ENCODE results near the gene BYSL. TPM values are rescaled to one million over a fixed set of nuclear protein-coding genes. Genes with fewer than 3 reads are reported as not detected.
A peak's percentile ranks its signal among the peaks of the same experiment; 100 is the strongest.
"Not testable (repeated sequence)": the region's sequence is repeated elsewhere in the genome, so short reads cannot be mapped to it uniquely, and the experiment has no call there.

The BYSL gene
- total RNA-seq, 1 donor from 2014 or later, result 8.7 TPM

DNA sequence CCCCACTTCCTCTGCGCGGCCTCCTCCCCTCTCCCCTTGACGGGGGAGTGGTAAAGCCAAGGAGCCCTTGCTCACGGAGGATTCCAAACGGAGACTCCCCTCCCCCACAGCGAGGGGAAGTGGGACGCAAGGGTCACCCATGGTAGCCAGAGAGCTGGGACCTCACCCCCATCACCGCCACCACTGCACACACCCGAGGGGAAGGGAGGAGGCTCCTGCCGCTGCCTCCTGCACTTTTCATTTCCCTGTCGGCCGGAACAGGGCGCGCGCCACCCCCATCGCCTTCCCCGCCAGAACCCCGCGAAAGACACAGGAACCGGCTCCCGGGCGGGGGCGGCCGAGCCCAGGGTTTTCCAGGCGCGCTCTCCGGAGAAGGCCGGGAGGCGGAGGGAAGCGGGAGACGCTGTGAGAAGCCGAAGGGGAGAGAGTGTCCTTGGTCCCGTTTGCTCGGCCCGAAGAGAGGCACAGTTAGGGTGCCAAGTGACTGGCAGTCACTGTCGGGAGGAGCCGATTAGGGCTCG is 19.5 kb downstream of the BYSL start:
- DNase-seq (ENCODE audit: low read depth), result no peak
- H3K4me3 ChIP-seq (ENCODE audit: low read depth, low read length), result peak overlapping the region; percentile 74
- TF ChIP-seq, protein P1, sequence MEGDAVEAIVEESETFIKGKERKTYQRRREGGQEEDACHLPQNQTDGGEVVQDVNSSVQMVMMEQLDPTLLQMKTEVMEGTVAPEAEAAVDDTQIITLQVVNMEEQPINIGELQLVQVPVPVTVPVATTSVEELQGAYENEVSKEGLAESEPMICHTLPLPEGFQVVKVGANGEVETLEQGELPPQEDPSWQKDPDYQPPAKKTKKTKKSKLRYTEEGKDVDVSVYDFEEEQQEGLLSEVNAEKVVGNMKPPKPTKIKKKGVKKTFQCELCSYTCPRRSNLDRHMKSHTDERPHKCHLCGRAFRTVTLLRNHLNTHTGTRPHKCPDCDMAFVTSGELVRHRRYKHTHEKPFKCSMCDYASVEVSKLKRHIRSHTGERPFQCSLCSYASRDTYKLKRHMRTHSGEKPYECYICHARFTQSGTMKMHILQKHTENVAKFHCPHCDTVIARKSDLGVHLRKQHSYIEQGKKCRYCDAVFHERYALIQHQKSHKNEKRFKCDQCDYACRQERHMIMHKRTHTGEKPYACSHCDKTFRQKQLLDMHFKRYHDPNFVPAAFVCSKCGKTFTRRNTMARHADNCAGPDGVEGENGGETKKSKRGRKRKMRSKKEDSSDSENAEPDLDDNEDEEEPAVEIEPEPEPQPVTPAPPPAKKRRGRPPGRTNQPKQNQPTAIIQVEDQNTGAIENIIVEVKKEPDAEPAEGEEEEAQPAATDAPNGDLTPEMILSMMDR (conservative IDR thresholded peaks at IDR 0.05; ENCODE audit: low read depth, low read length), result peak; percentile 3

DNA sequence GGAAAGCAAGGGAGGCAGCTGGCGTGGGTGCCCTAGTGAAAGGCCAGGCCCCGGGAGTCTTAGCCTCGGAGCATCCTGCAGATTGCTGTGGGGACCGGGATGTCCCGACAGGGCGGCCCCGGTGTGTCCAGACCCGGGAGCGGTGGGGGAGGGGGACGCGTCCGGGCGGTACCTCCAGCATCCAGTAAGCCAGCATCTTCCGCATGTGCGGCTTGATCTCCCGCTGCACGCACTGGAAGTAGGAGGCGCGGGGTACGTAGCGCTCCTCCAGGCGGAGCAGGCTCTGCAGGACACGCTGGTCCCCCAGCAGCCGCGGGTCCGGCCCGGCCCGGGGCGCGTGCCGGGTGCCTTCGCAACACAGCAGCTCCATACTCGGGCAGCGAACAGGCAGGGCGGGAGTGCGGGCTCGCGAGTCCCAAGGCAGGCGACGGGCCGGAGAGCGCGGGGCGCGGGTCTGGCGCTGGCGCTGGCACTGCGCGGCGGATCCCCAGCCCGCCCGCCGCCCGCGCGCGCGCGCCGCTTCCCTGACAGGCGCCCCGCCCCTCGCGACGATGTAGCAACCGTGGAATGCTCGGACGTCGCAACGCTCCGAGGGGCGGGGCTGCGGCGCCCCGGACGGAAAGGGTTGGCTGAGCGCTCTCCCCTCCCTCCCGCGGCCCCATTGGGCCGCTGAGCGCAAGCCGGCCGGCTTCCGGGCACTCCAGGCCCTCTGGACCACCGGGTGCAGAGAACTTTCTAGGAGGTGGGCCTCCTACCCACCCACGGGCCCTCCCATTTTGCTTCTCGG is 20.2 kb downstream of the BYSL start, which contains the start of gene CCND3:
CCND3 (minus strand) TSS at position 529 of the 787 bp plus-strand sequence; CDS start at position 370, 159 bp downstream.
- no peak for DNase-seq (ENCODE audit: low read depth)
- TF ChIP-seq, protein P1 (conservative IDR thresholded peaks at IDR 0.05; ENCODE audit: low read depth, low read length), result no peak
- H3K4me3 ChIP-seq (ENCODE audit: low read depth, low read length), result peak within 1 kb of the TSS; percentile 74

DNA sequence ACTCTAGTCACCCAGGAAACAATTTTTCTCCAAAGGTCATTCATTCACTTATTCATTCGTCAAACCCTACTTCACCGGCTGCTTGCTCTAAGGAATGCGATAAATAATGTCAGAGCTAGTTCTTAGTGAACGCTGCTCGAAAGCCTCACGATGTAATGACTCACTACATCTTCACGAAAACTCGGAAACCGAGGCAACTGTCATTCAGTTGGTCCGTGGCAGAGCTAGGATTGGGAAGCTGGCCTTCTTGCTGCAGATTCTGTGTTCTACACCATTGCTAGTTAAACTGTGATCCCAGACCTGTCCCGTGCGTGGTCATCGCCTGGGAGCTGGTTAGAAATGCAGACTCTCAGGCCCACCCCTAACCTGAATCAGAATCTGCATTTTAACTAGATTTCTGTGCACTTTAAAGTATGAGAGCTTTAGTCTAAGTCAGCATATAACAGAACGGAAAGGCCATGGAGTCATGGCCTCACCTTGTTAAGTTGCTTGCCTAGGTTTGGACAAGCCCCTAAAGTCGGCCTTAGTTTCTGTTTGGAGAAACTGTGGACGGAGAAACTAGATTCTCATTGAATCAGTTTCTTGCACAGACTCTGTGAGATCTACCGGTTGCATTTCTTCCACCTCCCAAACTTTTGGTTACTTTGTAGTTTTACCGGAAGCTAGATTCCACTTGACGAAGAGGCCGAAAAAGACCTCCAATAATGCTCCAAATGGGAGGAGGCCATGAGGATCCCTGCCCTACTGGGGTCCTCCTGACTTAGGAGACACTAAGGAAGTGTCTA is 21.0 kb downstream of the BYSL start:
- H3K4me3 ChIP-seq (ENCODE audit: low read depth, low read length), result peak overlapping the region; percentile 74
- TF ChIP-seq, protein P1 (conservative IDR thresholded peaks at IDR 0.05; ENCODE audit: low read depth, low read length), result no peak
- DNase-seq (ENCODE audit: low read depth), result peak; percentile 96

DNA sequence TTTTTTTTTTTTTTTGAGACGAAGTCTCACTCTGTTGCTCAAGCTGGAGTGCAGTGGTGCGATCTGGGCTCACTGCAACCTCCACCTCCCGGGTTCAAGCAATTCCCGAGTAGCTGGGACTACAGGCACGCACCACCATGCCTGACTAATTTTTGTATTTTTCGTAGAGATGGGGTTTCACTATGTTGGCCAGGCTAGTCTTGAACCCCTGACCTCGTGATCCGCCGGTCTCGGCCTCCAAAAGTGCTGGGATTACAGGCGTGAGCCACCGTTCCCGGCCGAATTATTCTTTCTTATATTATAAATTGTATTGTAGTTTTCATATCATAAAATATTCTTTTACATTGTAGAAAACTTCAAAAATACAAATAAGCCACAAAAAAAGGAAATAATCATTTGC is 21.6 kb downstream of the BYSL start:
- DNase-seq (ENCODE audit: low read depth), result not testable (repeated sequence)
- peak overlapping the region; percentile 74 for H3K4me3 ChIP-seq (ENCODE audit: low read depth, low read length)

DNA sequence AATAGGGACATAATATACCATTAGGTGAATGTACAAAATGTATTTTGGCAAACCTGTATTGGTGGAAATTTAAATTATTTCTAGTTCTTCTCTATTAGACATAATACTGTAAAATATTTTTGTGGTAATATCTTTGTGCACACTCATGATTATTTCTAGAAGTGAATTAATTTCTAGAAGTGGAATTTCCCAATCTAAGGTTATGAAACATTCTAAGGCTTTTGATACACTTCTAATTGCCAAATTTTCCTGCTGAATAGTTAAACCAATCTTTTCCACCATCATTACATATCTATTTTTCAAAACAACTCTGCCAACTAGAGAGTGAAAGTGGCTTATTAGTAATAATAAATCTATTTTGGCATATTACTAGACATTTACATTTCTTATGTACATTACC is 22.2 kb downstream of the BYSL start:
- DNase-seq (ENCODE audit: low read depth), result no peak
- H3K4me3 ChIP-seq (ENCODE audit: low read depth, low read length), result no peak overlapping the region
- TF ChIP-seq, protein P1 (conservative IDR thresholded peaks at IDR 0.05; ENCODE audit: low read depth, low read length), result no peak

DNA sequence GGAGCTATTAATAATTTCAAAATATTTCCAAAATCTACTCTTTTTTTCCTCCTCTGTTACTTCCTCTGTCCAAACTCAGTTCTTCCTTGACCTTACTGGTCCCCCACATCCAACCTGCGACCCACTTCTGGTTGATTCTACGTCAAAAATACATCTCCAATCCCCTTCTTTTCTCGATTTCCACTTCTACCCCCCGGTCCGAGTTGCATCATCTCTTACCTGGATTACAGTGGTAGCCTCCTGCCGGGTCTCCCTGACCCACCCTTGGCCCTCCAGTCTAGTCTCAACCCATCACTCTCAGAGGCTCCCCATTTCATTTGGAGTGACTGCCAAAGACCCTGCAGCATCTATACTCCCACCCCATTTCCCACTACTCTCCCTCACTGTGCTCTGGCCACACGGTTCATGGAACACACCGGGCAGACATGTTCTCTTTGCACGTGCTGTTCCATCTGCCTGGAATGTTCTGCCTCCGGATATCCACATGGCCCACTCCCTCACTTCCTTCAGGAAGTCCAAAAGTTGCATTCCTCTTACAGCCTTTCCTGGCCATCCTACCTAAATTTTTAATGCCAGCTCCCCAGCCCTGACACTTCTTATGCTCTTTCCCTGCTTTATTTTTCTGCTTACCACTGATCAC is 26.4 kb downstream of the BYSL start:
- no peak overlapping the region for H3K4me3 ChIP-seq (ENCODE audit: low read depth, low read length)
- DNase-seq (ENCODE audit: low read depth), result no peak
- TF ChIP-seq, protein P1 (conservative IDR thresholded peaks at IDR 0.05; ENCODE audit: low read depth, low read length), result no peak

DNA sequence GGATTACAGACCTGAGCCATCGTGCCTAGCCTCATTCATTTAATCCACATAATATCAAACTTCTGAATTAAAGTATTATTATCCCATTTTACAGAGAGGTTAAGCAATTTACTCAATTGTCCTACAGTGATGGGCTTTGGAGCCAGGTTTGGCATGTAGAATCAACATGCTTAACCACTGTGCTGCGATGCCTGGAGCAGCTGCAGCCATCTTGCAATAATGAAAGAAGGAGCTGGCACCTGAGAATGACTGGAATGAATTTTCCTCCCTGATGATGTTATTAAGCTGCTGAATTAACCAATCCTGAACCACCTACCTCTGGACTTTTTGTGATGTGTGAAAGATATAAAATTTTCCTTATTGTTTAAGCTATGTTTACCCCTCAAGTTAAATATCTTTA is 33.4 kb downstream of the BYSL start:
- TF ChIP-seq, protein P1 (conservative IDR thresholded peaks at IDR 0.05; ENCODE audit: low read depth, low read length), result no peak
- H3K4me3 ChIP-seq (ENCODE audit: low read depth, low read length), result no peak overlapping the region
- DNase-seq (ENCODE audit: low read depth), result no peak

Measured in epithelial cell of proximal tubule (primary cell).